ENCODE results near the gene SPECC1. TPM values are rescaled to one million over a fixed set of nuclear protein-coding genes. Genes with fewer than 3 reads are reported as not detected.
A peak's percentile ranks its signal among the peaks of the same experiment; 100 is the strongest.
"Not testable (repeated sequence)": the region's sequence is repeated elsewhere in the genome, so short reads cannot be mapped to it uniquely, and the experiment has no call there.

Gene SPECC1, protein sequence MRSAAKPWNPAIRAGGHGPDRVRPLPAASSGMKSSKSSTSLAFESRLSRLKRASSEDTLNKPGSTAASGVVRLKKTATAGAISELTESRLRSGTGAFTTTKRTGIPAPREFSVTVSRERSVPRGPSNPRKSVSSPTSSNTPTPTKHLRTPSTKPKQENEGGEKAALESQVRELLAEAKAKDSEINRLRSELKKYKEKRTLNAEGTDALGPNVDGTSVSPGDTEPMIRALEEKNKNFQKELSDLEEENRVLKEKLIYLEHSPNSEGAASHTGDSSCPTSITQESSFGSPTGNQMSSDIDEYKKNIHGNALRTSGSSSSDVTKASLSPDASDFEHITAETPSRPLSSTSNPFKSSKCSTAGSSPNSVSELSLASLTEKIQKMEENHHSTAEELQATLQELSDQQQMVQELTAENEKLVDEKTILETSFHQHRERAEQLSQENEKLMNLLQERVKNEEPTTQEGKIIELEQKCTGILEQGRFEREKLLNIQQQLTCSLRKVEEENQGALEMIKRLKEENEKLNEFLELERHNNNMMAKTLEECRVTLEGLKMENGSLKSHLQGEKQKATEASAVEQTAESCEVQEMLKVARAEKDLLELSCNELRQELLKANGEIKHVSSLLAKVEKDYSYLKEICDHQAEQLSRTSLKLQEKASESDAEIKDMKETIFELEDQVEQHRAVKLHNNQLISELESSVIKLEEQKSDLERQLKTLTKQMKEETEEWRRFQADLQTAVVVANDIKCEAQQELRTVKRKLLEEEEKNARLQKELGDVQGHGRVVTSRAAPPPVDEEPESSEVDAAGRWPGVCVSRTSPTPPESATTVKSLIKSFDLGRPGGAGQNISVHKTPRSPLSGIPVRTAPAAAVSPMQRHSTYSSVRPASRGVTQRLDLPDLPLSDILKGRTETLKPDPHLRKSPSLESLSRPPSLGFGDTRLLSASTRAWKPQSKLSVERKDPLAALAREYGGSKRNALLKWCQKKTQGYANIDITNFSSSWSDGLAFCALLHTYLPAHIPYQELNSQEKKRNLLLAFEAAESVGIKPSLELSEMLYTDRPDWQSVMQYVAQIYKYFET
- 0.51 and 1.0 TPM in 2 replicates for total RNA-seq

DNA sequence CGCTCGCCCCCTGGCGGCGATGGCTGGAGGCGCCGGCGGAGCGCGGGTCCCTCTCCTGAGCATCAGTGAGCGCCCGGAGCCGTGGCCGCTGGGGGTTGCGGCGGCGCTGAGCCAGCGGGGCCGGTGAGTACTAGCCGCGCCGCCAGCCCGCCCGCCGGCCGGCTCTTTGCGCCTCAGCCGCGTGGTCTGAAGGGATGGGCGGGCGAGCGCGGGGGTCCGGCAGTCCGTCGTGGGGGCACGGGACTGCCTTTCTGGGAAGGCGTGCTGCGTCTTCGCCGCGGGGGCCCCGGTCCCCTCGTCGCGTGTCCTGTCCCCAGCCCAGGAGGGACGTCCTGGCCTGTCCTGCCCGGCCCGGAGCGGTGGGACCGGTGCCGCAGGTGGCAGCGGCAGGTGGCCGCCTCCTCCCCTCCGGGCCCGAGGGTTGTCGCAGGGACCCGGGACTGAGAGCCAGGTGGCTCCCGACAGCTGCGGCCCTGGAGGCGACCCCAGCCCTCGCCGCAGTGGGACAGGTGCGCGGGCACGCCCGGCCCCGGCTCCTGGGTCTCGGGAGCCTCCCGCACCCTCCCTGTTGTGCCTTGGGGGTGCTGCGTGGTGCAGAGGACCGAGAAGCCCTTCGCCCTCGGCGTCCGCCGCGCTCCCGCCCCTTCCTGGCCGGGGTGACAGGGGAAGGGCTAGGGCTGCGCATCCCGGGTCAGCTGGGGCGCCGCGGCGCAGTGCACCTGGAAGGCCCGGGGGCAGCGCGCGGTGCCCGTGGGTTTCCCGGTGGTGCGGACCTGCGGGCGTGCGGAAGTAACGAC lies at the start of gene SPECC1:
TSS of gene SPECC1 (plus strand) at position 58 of the 797 bp plus-strand sequence. CDS start 87,293 bp downstream, outside the sequence.
- peak; percentile 27 to 66 for DNase-seq (ENCODE audit: low read depth in 2 of 2)

DNA sequence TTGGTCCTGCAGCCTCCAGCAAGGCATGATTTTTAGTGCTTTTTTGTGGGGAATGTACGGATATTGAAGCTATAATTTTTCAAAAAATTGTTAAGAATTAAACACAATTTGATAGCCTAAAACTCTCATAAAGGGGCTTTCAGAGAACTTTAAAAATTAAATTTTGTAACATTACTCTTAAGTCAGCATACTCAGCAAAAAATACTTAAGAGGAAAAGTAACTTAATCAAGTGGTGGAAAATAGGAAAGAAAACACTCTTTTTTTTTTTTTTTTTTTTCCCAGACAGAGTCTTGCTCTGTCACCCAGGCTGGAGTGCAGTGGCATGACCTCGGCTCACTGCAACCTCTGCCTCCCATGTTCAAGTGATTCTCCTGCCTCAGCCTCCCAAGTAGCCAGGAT lies 46.2 kb upstream of the SPECC1 start:
- DNase-seq (ENCODE audit: low read depth in 2 of 2), result not testable (repeated sequence)

DNA sequence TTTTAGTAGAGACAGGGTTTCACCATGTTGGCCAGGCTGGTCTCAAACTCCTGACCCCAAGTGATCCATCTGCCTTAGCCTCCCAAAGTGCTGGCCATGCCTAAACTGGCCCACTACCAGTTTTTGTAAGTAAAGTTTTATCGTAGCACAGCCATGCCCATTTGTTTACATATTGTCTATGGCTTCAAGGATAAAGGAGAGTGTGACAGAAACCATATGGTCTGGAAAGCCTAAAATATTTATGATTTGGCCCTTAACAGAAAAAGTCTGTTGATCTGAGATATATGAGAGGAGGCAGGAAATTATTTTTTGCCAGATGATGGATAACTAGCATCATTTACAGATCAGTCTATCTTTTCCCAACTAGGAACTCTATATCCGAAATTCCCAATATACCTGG lies 36.0 kb upstream of the SPECC1 start:
- no peak for DNase-seq (ENCODE audit: low read depth in 2 of 2)

DNA sequence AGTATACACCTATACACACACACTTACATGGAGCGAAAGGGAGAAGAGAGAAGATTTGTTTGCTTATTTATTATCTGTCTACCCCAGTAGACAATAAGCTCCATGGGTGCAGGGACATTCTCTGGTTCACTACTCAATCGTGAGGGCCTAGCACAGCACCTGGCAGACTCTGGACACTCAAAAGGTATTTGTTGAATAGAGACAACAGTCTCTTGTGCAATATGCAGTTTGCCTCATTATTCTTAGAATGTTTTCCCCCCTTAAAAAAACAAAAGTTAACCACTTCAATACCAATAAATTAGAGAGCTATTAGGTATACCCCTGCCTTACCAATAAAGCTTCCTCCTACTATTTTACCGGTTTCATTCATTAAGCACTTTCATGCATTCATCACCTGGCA lies 33.6 kb upstream of the SPECC1 start:
- DNase-seq (ENCODE audit: low read depth in 2 of 2), result no peak

DNA sequence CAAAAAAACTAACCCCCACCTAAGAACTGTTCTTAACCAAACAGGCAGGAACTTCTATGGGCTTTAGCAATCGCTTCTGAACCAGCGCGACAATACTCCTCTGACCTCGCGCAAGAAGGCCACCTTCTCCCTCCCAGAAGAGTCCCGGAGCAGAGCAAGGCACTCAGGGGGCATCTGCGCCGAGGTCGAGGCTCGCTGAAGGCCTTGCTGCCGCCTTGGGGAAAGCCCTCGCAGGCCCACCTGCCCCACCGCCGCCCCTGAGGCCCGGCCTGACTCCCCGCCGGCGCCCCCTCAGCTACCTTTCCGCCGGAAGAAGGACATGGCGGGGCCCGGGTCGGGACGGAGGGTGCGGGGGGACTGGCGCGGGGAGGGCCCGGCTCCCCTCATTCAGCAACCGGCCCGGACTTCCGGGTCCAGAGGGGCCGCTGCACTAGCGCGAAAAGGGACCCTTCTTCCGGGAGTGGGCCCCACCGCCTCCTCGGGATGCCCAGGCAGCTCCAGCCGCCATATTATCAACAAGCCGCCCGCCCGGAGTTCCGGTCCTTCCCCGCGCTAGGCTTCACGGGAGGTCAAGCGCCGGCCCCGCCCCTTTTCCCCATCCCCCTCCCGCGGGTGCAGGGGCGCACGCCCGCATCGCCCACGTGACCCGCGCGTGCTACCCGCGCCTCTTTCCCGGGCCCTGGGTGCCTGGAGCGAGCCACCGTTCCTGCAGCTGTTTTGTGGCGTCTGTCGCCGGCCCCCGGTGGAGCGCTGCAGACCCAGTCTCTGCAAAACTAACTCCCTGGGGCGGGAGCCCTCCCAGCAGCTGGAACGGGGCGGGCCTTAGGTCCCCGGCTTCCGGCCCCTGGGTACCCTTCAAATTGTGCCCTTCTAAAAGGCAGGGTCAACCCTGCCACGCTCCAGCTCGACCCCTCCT lies 31.6 kb upstream of the SPECC1 start, which contains the start of gene AKAP10:
TSS of gene AKAP10 (minus strand) at position 536 of the 916 bp plus-strand sequence. CDS start at position 387, 149 bp downstream.
- peak; percentile 39 to 77 for DNase-seq (ENCODE audit: low read depth in 2 of 2)

DNA sequence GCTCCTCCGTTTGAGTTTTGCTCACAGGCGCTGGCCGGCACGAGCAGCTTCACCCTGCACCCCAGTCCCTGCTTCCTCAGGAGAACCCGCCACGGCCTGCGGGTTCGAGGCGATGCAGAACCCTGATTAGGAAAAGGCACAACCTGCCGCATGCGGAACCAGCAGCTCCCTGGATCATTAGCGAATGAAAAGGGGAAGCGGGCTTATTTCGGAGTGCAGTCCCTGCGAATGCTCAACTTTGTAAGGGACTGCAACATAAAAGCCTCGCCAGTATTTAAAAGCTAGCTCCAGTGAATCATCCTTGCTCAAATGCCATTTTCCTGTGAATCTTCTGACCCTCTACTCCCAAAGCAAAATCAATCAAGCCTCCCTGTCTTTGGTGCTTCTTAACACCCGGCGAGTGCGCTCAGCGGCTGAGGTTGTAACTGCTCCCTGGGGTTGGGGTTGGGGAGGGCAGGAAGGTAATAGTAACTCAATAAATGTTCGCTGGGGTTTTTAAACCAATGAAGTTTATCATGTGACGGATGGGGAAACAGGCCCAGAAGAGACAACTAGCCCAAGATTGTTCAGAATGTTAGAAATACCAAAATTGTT lies 30.9 kb upstream of the SPECC1 start:
- DNase-seq (ENCODE audit: low read depth in 2 of 2), result no peak

DNA sequence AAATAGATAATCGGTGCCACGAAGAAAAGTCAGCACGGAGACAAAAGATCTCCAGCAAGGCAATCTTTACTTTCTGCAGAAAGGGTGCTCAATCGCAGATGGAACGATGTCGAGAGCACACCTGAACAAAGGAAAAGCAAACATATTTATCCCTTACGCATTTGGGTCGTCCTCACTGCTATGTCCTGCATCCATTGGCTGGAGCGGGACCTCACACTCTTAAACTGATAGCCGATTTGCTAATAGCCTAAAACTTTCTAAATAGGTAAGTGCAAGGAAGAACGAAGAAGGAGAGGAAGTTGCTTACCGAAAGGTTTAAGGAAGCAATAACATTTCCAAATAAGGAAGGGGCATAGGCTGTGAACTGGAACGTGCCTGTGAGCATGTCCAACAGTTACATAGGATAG lies 30.4 kb upstream of the SPECC1 start:
- DNase-seq (ENCODE audit: low read depth in 2 of 2), result no peak

DNA sequence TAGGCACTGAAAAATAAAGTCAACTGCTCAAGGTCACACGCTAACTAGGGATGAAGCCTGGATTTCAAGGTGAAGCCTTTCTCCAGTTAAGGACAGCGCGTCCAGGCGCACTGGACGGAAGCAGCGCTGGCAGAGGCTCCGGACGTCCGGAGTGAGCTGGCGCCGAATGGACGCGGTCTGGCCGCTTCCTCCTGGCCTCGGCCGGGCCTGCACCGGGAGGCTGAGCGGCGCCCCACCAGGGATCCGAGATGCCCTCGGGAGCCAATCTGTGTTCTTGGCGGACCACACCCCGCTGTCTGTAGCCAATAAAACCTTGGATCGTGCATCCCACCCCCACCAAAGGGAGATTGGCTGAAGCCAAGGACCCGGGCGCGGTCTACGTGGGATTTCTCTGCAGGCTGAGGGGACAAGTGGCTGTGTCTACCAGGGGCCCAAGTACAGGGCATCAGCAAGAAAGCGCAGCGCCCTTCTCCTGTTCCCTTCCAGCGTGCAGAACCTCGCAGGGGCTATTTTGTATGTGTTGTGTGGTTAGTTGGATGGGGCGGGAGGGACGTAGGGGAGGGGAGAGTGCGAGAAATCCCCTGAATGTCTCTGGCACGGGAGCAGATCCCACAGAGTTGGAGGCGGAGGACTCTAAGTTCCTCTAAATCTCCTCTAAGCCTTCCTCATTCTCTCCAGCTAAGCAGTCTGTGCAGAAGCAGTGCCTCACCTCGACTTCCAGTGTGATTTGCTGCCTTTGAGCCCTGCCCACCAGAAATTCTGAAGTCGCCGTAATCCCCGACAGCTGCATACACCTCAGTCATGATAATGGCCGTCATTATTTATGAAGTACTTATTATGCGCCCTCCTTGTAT lies 29.0 kb upstream of the SPECC1 start:
- DNase-seq (ENCODE audit: low read depth in 2 of 2), result peak in 1 of 2 donors; percentile 42

DNA sequence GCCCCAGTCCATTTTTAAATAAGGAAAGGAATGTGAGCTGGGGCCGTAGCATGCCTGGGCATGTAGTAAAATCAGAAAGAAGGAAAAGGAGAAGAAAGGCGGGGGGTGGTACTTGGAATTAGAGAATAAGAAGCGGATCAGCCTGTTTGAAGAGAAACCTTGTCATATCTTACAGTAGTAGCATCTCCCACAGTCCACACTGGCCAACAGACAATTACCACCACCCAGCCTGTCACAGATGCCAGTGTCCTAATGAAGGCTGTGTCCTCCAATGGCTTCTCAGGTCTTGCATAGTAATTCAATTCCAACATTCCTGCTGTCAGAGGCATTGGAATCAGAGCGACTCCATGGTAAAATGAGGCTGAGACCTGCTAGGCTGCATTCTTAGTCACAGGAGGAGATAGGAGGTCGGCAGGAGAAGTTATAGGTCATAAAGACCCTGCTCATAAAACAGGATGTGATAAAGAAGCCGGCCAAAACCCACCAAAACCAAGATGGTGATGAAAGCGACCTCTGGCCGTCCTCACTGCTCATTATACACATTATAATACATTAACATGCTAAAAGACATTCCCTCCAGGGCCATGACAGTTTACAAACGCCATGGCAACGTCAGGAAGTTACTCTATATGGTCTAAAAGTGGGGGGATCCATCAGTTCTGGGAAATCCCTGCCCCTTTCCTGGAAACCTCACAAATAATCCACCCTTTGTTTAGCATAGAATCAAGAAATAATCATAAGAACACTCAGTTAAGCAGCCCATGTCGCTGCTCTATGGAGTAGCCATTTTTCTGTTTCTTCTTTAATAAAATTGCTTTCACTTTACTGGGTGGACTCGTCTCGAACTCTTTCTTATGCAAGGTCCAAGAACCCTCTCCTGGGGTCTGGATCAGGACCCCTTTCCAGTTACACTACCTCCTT lies 22.0 kb upstream of the SPECC1 start:
- no peak for DNase-seq (ENCODE audit: low read depth in 2 of 2)

DNA sequence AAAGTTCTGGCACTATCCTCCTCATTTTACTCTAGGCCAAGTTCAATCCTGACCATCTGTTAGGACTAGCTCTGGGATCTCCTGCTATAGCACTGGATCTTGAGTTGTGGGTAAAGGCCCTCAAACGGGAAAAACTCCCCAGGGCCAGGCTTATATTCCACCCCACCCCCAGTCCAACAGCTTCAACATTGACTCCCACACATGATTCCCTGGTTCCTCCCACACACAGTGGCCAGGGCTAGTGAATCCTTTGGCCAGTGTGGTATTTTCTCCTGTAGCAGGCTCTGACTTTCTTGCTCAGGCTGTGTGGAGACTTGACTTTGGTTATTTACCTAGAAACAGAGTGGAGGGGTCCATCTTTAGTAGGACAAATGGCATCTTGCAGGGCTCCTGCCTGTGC lies 21.3 kb upstream of the SPECC1 start:
- no peak for DNase-seq (ENCODE audit: low read depth in 2 of 2)

DNA sequence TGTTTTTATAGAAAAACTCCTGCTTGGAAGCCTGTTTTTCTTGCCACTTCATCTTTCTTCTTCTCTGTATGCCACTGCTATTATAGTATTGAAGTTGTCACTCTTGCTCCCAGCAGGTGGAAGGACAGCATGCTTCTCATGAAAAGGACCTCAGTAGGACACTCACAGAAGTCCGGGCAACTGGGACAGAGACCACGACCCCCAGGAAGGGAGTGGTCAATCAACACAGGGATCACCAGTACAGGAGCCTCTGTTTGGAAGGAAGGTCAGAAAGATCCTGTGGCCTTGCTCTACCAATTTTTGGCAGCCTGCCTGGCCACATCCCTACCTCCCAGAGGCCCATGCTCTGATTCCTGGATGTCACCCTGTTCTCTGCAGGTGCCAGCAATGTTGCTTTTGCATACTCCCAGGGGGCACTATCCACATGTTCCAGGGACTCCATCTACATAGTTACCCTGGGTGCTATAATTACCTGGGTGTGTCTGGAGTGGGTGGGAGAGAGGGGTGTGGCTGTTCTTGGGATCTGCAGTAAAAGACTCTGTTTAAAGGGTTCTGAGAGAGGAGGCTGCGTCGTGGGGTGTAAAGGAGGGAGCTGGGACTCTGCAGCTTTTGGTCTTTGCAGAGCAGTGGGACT lies 17.8 kb upstream of the SPECC1 start:
- no peak for DNase-seq (ENCODE audit: low read depth in 2 of 2)

DNA sequence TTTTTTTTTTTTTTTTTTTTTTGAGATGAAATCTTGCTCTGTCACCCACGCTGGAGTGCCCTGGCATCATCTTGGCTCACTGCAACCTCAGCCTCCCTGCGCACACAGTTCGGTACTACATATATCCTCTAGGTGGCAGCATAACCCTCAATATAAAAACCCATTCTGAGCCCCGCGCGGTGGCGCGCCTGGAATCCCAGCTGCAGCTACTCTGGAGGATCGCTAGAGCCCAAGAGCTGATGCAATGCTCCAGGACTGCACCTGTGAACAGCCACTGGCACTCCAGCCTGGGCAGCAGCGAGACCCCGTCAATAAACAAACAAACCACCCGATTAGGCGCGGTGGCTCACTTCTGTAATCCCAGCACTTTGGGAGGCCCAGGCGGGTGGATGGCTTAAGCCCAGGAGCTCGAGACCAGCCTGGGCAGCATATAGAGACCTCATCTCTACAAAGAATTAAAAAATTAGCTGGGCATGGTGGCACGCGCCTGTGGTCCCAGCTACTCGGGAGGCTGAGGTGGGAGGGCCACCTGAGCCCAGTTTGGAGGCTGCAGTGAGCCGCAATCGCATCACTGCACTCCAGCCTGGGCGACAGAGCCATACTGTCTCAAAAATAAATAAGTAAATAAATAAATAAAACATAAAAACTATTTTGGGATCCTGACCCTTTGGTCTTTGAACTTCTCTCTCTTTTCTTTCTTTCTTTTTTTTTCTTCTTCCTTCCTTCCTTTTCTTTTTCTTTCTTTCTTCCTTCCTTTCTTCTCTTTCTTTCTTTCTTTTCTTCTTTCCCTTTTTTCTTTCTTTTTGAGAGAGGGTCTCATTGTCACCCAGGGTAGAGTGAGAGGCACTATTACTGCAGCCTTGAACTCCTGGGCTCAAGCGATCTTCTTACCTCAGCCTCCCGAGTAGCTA lies 16.1 kb upstream of the SPECC1 start:
- peak; percentile 74 to 85 for DNase-seq (ENCODE audit: low read depth in 2 of 2)

DNA sequence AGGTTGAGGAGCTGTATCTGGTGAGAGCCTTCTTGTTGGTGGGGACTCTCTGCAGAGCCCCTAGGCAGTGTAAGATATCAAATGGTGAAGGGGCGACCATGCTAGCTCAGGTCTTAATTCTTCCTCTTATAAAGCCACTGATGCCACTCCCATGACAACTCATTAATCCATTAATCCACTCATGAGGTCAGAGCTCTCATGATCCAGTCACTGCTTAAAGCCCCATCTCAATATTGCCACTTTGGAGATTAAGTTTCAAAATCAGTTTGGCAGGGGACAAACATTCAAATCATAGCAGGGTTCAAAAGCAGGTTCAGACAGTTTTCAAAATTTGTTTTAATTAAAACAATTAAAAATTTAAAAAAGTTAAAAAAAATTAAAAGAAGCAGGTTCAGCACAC lies 13.1 kb upstream of the SPECC1 start:
- no peak for DNase-seq (ENCODE audit: low read depth in 2 of 2)

DNA sequence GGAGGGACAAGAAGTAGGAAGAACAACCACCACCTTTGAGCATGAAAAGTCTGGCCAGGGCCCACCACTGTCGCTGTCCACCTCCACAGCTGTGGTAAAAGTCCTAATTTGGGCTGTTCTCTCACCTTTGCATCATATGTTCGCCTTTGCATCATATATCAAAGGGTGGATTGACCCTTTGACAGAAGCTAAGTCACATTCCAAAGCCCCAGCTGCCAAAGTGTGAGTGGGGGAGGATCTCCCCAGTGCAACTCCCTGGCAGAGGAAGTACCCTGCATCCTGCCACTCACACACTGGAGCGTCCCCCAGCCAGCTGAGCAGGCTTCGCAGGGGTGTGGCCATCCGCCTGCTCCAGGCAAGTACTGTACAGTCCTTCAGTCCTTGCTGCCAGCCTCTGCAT lies 12.7 kb upstream of the SPECC1 start:
- DNase-seq (ENCODE audit: low read depth in 2 of 2), result no peak

DNA sequence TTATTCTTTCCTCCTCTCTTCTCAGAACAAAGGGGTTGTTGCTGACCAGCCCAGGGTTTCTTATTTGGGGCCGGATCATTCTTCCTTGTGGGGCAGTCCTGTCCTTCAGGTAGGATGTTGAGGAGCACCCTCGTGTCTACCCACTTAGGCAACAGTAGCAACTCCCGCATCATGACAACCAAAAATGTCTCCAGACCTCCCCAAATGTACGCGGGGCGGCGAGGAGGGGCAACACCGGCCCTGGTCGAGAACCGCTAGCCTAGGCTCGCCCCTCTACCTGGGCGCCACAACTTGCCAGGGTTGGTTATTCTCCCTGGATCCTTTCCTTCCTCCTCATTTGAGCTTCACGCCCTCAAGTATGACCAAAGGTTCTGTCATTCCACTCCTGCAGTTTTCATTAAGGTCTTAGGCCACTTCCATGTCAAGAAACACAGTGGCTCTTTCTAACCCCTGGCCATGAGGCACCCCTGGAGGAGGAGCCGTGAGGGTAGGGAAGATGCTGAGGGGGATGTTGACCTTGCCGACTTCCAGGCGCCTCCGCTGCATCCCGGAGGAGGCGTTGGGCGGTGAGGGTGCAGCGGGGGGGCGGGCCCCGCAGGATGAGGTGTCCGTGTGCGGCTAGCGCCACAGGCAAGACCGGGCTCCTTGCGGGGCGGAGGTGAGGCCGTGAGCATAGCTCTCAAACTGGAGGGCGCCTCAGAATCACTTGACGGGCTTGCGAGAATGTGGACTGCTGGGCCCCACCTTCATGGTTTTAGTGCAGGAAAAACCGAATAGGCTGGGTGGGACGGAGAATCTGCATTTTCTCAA lies 712 bp upstream of the SPECC1 start:
- DNase-seq (ENCODE audit: low read depth in 2 of 2), result no peak

DNA sequence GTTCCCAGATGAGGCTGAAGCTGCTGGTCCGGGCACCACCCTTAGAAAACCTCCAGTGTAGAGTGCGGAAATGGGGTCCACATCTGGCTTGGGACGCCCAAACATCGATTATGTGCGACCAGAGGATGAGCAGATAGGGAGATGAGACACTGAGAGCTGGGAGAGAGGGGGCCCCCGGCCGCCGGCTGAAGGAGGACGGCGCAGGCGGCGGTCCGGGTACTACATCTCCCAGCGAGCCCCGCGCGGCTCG lies 182 bp upstream of the SPECC1 start:
- DNase-seq (ENCODE audit: low read depth in 2 of 2), result no peak
